SIG-M5 (cell line): ENCODE results near the gene MEGF10.

Experiments
- DNase-seq: peaks from one replicate; lab custom pipeline; 2025; lab: John Stamatoyannopoulos, UW

Gene MEGF10

GRCh38 chr5:127370631-127371030, 80.0 kb downstream of the MEGF10 start:
- no peak for DNase-seq

- DNase-seq = no peak
Measured at GRCh38 chr5:127373858-127374491, 83.4 kb downstream of the MEGF10 start.

GRCh38 chr5:127375124-127375523, 84.5 kb downstream of the MEGF10 start:
- DNase-seq = no peak

- no peak for DNase-seq
Measured at GRCh38 chr5:127375544-127376091, 85.0 kb downstream of the MEGF10 start.

GRCh38 chr5:127377651-127378050, 87.1 kb downstream of the MEGF10 start:
- DNase-seq = no peak

GRCh38 chr5:127385936-127386335, 95.3 kb downstream of the MEGF10 start:
- DNase-seq = no peak

GRCh38 chr5:127386557-127386956, 96.0 kb downstream of the MEGF10 start:
- no peak for DNase-seq

- no peak for DNase-seq
Measured at GRCh38 chr5:127389601-127390000, 99.0 kb downstream of the MEGF10 start.

GRCh38 chr5:127392762-127393161, 102.2 kb downstream of the MEGF10 start:
- DNase-seq = no peak

- DNase-seq = no peak
Measured at GRCh38 chr5:127396490-127397155, 106.0 kb downstream of the MEGF10 start.

GRCh38 chr5:127398508-127398907, 107.9 kb downstream of the MEGF10 start:
- DNase-seq = no peak

GRCh38 chr5:127399068-127399467, 108.5 kb downstream of the MEGF10 start:
- no peak for DNase-seq

- no peak for DNase-seq
Measured at GRCh38 chr5:127400539-127400938, 109.9 kb downstream of the MEGF10 start.

GRCh38 chr5:127400946-127401670, 110.5 kb downstream of the MEGF10 start:
- no peak for DNase-seq

- DNase-seq = no peak
Measured at GRCh38 chr5:127402361-127402760, 111.8 kb downstream of the MEGF10 start.

GRCh38 chr5:127404190-127404589, 113.6 kb downstream of the MEGF10 start:
- no peak for DNase-seq

- DNase-seq = no peak
Measured at GRCh38 chr5:127406326-127407121, 115.9 kb downstream of the MEGF10 start.

GRCh38 chr5:127409246-127409917, 118.8 kb downstream of the MEGF10 start:
- no peak for DNase-seq

GRCh38 chr5:127409921-127410675, 119.5 kb downstream of the MEGF10 start:
- DNase-seq = no peak

- no peak for DNase-seq
Measured at GRCh38 chr5:127410959-127411358, 120.4 kb downstream of the MEGF10 start.

GRCh38 chr5:127411381-127411780, 120.8 kb downstream of the MEGF10 start:
- DNase-seq = no peak
